GM23248 (cell line): Measurements from ENCODE around the gene ABCG8. TPM values are rescaled to one million over a fixed set of nuclear protein-coding genes. Genes with fewer than 3 reads are reported as not detected.

Experiments
- DNase-seq: peaks from one replicate; pipeline ENCODE4 v3.0.0-alpha.2; 2015
- H2AFZ ChIP-seq: fragments of 200-600 bp; sonication (generic); 2 replicates; pipeline ENCODE4 v1.6.1; 2016; ENCODE audit warnings: antibody characterized with exemption
- H3F3A ChIP-seq: fragments of 200-600 bp; sonication (generic); 2 replicates; pipeline ENCODE4 v1.6.1; 2016; ENCODE audit warnings: mild to moderate bottlenecking, antibody characterized with exemption, mixed run types; ENCODE audit not compliant: insufficient read depth
- H3K27ac ChIP-seq: fragments of 200-600 bp; sonication (generic); 2 replicates; pipeline ENCODE4 v1.5.1; 2016; ENCODE audit warnings: mild to moderate bottlenecking
- H3K27me3 ChIP-seq: fragments of 200-600 bp; sonication (generic); replicated peaks from 2 replicates; pipeline ENCODE4 v1.6.1; 2016; ENCODE audit warnings: mild to moderate bottlenecking; ENCODE audit not compliant: insufficient read depth
- H3K36me3 ChIP-seq: fragments of 200-600 bp; sonication (generic); 2 replicates; pipeline ENCODE4 v1.6.1; 2016; ENCODE audit warnings: low read depth, mild to moderate bottlenecking
- H3K4me1 ChIP-seq: fragments of 200-600 bp; sonication (generic); 2 replicates; pipeline ENCODE4 v1.6.1; 2016; ENCODE audit warnings: mild to moderate bottlenecking; ENCODE audit not compliant: insufficient read depth
- H3K4me2 ChIP-seq: fragments of 200-600 bp; sonication (generic); one replicate; pipeline ENCODE4 v1.6.1; 2016; ENCODE audit warnings: mild to moderate bottlenecking; ENCODE audit not compliant: unreplicated experiment
- H3K4me3 ChIP-seq: fragments of 200-600 bp; sonication (generic); 2 replicates; pipeline ENCODE4 v1.5.1; 2016; ENCODE audit warnings: mild to moderate bottlenecking
- H3K79me2 ChIP-seq: fragments of 200-600 bp; sonication (generic); 2 replicates; pipeline ENCODE4 v1.6.1; 2016; ENCODE audit warnings: mild to moderate bottlenecking; ENCODE audit not compliant: insufficient read depth
- H3K9ac ChIP-seq: fragments of 200-600 bp; sonication (generic); 2 replicates; pipeline ENCODE4 v1.6.1; 2016; ENCODE audit warnings: mild to moderate bottlenecking
- H3K9me2 ChIP-seq: fragments of 200-600 bp; sonication (generic); 2 replicates; pipeline ENCODE4 v1.6.1; 2016; ENCODE audit warnings: mixed run types, mild to moderate bottlenecking, moderate library complexity; ENCODE audit not compliant: insufficient read depth
- H3K9me3 ChIP-seq: fragments of 200-600 bp; sonication (generic); one replicate; pipeline ENCODE4 v1.6.1; 2017; ENCODE audit warnings: low read depth
- H4K20me1 ChIP-seq: fragments of 200-600 bp; sonication (generic); 2 replicates; pipeline ENCODE4 v1.6.0; 2016; ENCODE audit not compliant: insufficient read depth
- EZH2 ChIP-seq: fragments of 200-600 bp; sonication (generic); IDR thresholded peaks from 2 replicates; pipeline ENCODE4 v1.6.1; 2018; ENCODE audit warnings: antibody characterized with exemption, mild to moderate bottlenecking; ENCODE audit not compliant: insufficient read depth, poor library complexity, severe bottlenecking
- EZH2phosphoT487 ChIP-seq: fragments of 200-600 bp; sonication (generic); IDR thresholded peaks from 2 replicates; pipeline ENCODE4 v1.6.1; 2018; ENCODE audit warnings: antibody characterized with exemption, moderate library complexity, mild to moderate bottlenecking, low read depth; ENCODE audit not compliant: insufficient read depth
- WGBS, 2 experiments: methylation state at CpG; one replicate each; pipeline ENCODE4 v1.1.6; 2015 to 2017; ENCODE audit warnings: low lambda C conversion rate in 2 of 2, low coverage in 1 of 2; ENCODE audit errors: missing lambda C conversion rate in 2 of 2; 5-methylcytosine and 5-hydroxymethylcytosine counted together
- in situ Hi-C: fragments of 300-500 bp; cut with MboI; formaldehyde crosslinking; loops from 2 replicates; pipeline ENCODE4 v1.15.0; 2020
- polyA plus RNA-seq: library from polyadenylated mRNA; unstranded; fragments of >200 nt; fragmentation: Nextera tagmentation; extraction: Ambion mirVana; gene quantifications from 2 replicates; pipeline ENCODE4 v1.2.1, GENCODE V29; 2016
- total RNA-seq: library from RNA; depleted of rRNA; stranded (reverse); fragments of >200 nt; shearing (Covaris generic); gene quantifications from 2 replicates; pipeline ENCODE4 v1.2.3, GENCODE V29; 2014

ABCG8 gene
- total and polyA plus RNA-seq, 2 experiments from 2014 or later: 0.04 TPM; not detected in 1

DNA sequence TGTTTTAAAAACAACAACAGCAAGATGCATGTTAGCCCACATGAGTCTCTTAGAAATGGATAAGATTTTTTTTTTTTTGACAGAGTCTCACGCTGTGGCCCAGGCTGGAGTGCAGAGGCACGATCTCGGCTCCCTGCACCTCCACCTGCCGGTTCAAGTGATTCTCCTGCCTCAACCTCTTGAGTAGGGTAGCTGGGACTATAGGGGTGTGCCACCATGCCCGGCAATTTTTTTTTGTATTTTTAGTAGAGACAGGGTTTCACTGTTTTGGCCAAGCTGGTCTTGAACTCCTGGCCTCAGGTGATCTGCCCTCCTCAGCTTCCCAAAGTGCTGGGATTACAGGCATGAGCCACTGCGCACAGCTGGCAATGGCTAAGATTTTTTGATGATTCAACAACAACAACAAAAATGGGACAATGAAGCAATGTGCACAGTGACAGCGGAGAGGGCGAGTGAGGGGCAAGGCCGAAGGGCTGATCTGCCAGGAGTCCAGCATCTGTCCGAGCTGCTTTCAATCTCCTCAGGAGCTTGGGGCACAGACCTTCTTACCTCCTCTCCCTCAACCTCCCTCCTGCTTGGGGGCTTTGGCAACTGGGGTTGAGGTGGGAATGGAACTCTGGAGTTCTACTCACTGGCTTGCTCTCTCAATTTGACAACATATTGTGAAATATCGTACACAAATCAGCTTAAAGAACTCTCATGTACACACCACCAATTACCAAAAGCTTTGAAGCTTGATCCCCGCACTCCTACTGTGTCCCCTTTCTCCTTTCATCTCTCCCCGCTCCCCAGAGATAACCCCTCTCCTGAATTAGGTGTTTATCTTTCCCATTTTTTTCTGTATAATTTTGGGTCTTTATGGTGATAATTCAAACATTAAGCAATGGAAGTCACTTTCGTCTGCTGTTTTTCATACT, 3.4 kb downstream of the ABCG8 start:
- Histone ChIP-seq H3K9me2 (no peaks in the 10 kb centered on the region), H3K27me3 (peaks cover 16% of the 10 kb centered on the region; the same call in 1 of the 2 replicates), H3F3A (no peaks in the 10 kb centered on the region), H2AFZ (no peak overlapping the region), H3K9me3 (no peaks in the 10 kb centered on the region), H3K27ac (no peak overlapping the region), H3K4me3 (no peak overlapping the region), H4K20me1 (no peaks in the 10 kb centered on the region), H3K4me1 (no peaks in the 10 kb centered on the region), H3K36me3 (no peaks in the 10 kb centered on the region), H3K4me2 (no peak overlapping the region), H3K79me2 (no peaks in the 10 kb centered on the region), H3K9ac (no peak overlapping the region)
- TF ChIP-seq EZH2: no peak
- no peak for TF ChIP-seq EZH2phosphoT487
- in situ Hi-C loops: no loop called here
- DNase-seq: no peak
- 82 to 87% methylated on average over 14 of the region's 14 CpGs for WGBS, 2 experiments

DNA sequence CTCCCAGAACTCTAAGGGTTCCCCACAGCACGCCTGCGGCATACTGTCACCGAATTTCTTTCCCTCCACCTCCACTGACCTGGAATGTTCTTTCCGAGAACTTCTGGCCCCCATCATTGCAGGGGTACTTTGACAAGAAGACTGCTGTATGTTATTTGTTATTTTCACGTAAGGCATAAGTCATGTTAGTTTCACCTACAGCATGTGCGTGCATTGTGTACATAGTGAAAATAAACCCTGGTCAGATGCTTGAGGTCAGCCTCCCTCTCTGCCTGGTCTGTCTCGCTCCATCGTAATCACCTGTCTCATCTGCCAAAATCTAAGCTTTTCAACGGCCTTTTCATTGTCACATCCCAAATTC, 4.1 kb downstream of the ABCG8 start:
- in situ Hi-C loops: no loop called here
- Histone ChIP-seq H3K36me3 (no peaks in the 10 kb centered on the region), H3K4me2 (no peak overlapping the region)

DNA sequence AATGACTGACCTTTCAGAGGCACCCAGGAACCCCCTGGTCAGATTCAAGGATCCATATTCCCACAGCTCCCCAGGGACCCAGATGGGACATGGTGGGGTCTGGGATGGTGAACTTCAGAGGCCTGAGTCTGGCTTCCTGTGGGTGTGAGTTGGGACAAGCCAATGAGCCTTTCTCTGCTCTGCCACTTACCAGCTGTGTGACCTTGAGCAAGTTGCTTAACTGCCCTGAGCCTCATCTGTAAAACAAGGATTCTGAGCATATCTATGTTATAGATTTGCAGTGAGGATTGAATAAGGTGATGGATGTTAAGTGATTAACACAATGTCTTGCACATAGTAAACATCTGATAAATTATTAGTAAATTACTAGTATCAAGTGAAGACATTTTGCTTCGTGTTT, 6.4 kb downstream of the ABCG8 start:
- no peak overlapping the region for H3K4me3 ChIP-seq
- no peak overlapping the region for H3K27ac ChIP-seq
- no peak for DNase-seq
- H4K20me1 ChIP-seq: no peaks in the 10 kb centered on the region
- H3K9ac ChIP-seq: no peak overlapping the region
- H3K79me2 ChIP-seq: no peaks in the 10 kb centered on the region
- no peak overlapping the region for H3K4me2 ChIP-seq
- TF ChIP-seq EZH2phosphoT487 (no peak), EZH2 (no peak)
- WGBS, 2 experiments: 17 to 18% methylated on average over 1 of the region's 1 CpG
- H3K4me1 ChIP-seq: no peaks in the 10 kb centered on the region
- H3K9me2 ChIP-seq: no peaks in the 10 kb centered on the region
- in situ Hi-C loops: no loop called here
- H3K27me3 ChIP-seq: peaks cover 8% of the 10 kb centered on the region; the same call in 1 of the 2 replicates
- no peaks in the 10 kb centered on the region for H3K36me3 ChIP-seq
- no peak overlapping the region for H2AFZ ChIP-seq
- no peaks in the 10 kb centered on the region for H3F3A ChIP-seq
- no peaks in the 10 kb centered on the region for H3K9me3 ChIP-seq

More for the DNA sequence above, 4.1 kb downstream of the ABCG8 start:
- no peak overlapping the region for H3K27ac ChIP-seq
- no peaks in the 10 kb centered on the region for H3F3A ChIP-seq
- H3K9ac ChIP-seq: no peak overlapping the region
- peaks cover 14% of the 10 kb centered on the region; the same call in 1 of the 2 replicates for H3K27me3 ChIP-seq
- H3K79me2 ChIP-seq: no peaks in the 10 kb centered on the region
- no peak overlapping the region for H2AFZ ChIP-seq
- no peaks in the 10 kb centered on the region for H3K9me3 ChIP-seq
- H3K4me1 ChIP-seq: no peaks in the 10 kb centered on the region
- H3K4me3 ChIP-seq: no peak overlapping the region
- H3K9me2 ChIP-seq: no peaks in the 10 kb centered on the region
- no peak for DNase-seq
- WGBS, 2 experiments: 77 to 80% methylated on average over 9 of the region's 9 CpGs
- TF ChIP-seq EZH2 (no peak), EZH2phosphoT487 (no peak)
- H4K20me1 ChIP-seq: no peaks in the 10 kb centered on the region

DNA sequence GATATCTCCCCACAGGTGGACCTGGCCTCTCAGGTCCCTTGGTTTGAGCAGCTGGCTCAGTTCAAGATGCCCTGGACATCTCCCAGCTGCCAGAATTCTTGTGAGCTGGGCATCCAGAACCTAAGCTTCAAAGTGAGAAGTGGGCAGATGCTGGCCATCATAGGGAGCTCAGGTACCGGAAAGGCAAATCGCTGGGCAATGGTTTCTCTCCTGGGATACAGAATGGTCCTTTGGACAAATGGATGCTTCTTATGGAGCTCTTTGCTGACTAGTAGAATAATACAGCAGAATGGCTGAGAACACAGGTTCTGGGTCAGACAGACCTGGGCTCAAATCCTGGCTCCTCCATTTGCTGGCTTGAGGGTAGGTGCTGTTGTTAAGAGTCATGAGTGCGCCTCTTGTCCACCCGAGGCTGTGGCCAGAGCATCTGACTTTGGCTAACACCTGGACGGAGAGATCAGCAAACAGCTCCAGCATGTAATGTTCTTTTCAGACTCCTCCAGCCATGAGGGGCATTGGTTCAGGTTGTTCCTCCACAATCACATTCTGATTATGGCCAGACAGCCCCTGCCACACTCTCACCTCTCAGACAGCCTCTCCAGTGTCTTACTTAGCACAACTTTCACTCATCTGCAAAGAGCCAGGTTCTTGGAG, 7.5 kb downstream of the ABCG8 start:
- Histone ChIP-seq H3K27ac (no peak overlapping the region), H4K20me1 (no peaks in the 10 kb centered on the region), H3K4me1 (no peaks in the 10 kb centered on the region), H3K79me2 (no peaks in the 10 kb centered on the region), H3K9me3 (no peaks in the 10 kb centered on the region), H3F3A (no peaks in the 10 kb centered on the region), H3K9ac (no peak overlapping the region), H3K9me2 (no peaks in the 10 kb centered on the region), H2AFZ (no peak overlapping the region), H3K36me3 (no peaks in the 10 kb centered on the region), H3K4me3 (no peak overlapping the region), H3K4me2 (no peak overlapping the region), H3K27me3 (peaks cover 5% of the 10 kb centered on the region)
- WGBS, 2 experiments: 81% methylated on average over 5 of the region's 5 CpGs
- no peak for TF ChIP-seq EZH2
- no peak for TF ChIP-seq EZH2phosphoT487
- no peak for DNase-seq
- in situ Hi-C loops: no loop called here
